Right lung (tissue), 5 donors: ENCODE results near the gene PCDHB6. TPM values are rescaled to one million over a fixed set of nuclear protein-coding genes. Genes with fewer than 3 reads are reported as not detected.
"Not testable (repeated sequence)": the region's sequence is repeated elsewhere in the genome, so short reads cannot be mapped to it uniquely, and the experiment has no call there.

Experiments
- DNase-seq, 2 donors: peaks; one replicate each; pipeline ENCODE4 v3.0.0-alpha.2; 2013
- polyA plus RNA-seq, 5 donors: library from polyadenylated mRNA; unstranded; fragments of 120-200 nt; gene quantifications; one replicate each; pipeline versions ENCODE4 v1.2.1 to v1.2.3, GENCODE V29; 2013; ENCODE audit warnings: inconsistent platforms in 1 of 5, low replicate concordance in 1 of 5; ENCODE audit not compliant: insufficient read length in 5 of 5, insufficient read depth in 1 of 5

The PCDHB6 gene
- polyA plus RNA-seq, 5 donors: 2.5 to 3.7 (median 3.0) TPM

DNA sequence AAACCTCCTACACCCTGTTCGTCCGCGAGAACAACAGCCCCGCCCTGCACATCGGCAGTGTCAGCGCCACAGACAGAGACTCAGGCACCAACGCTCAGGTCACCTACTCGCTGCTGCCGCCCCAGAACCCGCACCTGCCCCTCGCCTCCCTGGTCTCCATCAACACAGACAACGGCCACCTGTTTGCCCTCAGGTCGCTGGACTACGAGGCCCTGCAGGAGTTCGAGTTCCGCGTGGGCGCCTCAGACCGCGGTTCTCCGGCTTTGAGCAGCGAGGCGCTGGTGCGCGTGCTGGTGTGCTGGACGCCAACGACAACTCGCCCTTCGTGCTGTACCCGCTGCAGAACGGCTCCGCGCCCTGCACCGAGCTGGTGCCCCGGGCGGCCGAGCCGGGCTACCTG is 7.5 kb downstream of the PCDHB6 start:
- not testable (repeated sequence) for DNase-seq

DNA sequence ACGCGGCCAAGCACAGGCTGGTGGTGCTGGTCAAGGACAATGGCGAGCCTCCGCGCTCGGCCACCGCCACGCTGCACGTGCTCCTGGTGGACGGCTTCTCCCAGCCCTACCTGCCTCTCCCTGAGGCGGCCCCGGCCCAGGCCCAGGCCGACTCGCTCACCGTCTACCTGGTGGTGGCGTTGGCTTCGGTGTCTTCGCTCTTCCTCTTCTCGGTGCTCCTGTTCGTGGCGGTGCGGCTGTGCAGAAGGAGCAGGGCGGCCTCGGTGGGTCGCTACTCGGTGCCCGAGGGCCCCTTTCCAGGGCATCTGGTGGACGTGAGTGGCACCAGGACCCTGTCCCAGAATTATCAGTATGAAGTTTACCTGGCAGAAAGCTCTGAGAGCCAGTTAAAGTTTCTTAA is 8.0 kb downstream of the PCDHB6 start:
- DNase-seq: not testable (repeated sequence)

GRCh38 chr5:141172381-141173204 is 22.7 kb downstream of the PCDHB6 start, which contains the start of gene PCDHB7:
Gene PCDHB7 (plus strand): TSS chr5:141172644. CDS start chr5:141172836, 192 bp downstream.
- peak; percentile 12 to 27 for DNase-seq

DNA sequence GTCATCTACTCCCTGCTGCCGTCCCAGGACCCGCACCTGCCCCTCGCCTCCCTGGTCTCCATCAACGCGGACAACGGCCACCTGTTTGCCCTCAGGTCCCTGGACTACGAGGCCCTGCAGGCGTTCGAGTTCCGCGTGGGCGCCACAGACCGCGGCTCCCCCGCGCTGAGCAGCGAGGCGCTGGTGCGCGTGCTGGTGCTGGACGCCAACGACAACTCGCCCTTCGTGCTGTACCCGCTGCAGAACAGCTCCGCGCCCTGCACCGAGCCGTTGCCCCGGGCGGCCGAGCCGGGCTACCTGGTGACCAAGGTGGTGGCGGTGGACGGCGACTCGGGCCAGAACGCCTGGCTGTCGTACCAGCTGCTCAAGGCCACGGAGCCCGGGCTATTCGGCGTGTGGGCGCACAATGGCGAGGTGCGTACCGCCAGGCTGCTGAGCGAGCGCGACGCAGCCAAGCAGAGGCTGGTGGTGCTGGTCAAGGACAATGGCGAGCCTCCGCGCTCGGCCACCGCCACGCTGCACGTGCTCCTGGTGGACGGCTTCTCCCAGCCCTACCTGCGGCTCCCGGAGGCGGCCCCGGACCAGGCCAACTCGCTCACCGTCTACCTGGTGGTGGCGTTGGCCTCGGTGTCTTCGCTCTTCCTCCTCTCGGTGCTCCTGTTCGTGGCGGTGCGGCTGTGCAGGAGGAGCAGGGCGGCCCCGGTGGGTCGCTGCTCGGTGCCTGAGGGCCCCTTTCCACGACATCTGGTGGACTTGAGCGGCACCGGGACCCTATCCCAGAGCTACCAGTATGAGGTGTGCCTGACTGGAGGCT is 24.6 kb downstream of the PCDHB6 start:
- not testable (repeated sequence) for DNase-seq

DNA sequence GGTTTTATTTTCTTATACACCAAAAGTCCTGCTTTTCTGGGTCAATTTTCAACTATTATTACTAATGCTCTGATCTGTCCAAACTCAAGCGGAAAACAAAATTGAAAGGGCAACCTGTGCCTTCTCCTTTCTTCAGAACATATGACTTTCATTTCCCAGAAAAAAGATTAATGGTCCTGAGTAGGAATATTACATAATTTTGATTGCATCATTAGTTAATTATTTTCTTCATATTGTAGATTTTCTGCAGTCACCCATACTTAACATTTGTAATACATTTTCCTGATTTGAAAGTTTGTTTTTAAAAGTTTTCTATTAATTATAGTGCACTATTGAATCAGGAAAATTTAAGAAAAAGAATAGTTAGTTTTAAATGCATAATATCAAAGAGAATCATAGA is 26.1 kb downstream of the PCDHB6 start:
- DNase-seq: no peak

DNA sequence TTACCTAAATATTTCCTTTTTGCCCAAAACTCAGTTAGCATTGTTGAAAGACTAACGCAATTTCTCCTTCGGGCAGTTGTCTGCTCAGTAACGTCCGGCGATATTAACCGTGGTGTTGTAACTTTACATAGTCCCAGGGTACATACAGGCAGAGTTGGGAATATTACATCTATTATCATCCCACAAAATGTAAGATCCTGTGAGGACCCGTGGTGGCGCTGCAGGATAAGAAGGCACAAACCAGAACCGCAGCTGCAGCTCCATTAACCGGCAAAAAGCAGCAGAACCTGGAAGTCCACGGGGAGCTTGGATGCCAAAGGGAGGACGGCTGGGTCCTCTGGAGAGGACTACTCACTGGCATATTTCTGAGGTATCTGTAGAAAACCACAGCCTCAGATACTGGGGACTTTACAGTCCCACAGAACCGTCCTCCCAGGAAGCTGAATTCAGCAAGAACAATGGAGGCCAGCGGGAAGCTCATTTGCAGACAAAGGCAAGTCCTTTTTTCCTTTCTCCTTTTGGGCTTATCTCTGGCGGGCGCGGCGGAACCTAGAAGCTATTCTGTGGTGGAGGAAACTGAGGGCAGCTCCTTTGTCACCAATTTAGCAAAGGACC is 27.8 kb downstream of the PCDHB6 start, which contains the start of gene PCDHB8:
Gene PCDHB8, plus strand, starts transcription at position 214 of the 615 bp plus-strand sequence. Its CDS starts 245 bp downstream, at position 459.
- DNase-seq: not testable (repeated sequence)

GRCh38 chr5:141179371-141179770 is 29.5 kb downstream of the PCDHB6 start:
- DNase-seq: not testable (repeated sequence)

GRCh38 chr5:141179876-141180275 is 30.0 kb downstream of the PCDHB6 start:
- not testable (repeated sequence) for DNase-seq

DNA sequence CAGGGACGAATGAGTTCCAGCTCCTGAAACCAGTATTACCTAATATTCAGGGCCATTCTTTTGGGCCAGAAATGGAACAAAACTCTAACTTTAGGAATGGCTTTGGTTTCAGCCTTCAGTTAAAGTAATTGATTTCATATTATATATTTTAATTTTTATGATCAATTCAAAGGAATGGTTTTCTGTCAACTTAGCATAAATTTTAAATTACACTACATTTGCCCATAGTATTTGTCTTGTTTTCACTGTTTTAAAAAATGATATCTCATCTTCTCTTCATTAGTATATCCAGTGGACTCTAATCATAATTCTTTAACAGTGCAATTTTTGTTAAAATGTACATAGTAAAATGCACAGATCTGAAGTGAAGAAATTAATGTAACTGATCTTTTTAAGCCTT is 30.5 kb downstream of the PCDHB6 start:
- no peak for DNase-seq

- DNase-seq: peak; percentile 35 to 41
Measured at GRCh38 chr5:141182248-141182647, 32.4 kb downstream of the PCDHB6 start, which contains the start of gene PCDHB16. Gene PCDHB16 (plus strand): TSS chr5:141182387. CDS start chr5:141182560, 173 bp downstream.

DNA sequence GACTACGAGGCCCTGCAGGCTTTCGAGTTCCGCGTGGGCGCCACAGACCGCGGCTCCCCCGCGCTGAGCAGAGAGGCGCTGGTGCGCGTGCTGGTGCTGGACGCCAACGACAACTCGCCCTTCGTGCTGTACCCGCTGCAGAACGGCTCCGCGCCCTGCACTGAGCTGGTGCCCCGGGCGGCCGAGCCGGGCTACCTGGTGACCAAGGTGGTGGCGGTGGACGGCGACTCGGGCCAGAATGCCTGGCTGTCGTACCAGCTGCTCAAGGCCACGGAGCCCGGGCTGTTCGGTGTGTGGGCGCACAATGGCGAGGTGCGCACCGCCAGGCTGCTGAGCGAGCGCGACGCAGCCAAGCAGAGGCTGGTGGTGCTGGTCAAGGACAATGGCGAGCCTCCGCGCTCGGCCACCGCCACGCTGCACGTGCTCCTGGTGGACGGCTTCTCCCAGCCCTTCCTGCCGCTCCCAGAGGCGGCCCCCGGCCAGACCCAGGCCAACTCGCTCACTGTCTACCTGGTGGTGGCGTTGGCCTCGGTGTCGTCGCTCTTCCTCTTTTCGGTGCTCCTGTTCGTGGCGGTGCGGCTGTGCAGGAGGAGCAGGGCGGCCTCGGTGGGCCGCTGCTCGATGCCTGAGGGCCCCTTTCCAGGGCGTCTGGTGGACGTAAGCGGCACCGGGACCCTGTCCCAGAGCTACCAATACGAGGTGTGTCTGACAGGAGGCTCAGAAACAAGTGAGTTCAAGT is 34.4 kb downstream of the PCDHB6 start:
- DNase-seq: not testable (repeated sequence)

GRCh38 chr5:141186897-141187512 is 37.1 kb downstream of the PCDHB6 start, which contains the start of gene PCDHB9:
Gene PCDHB9 (plus strand): TSS chr5:141187161. CDS start chr5:141187319, 158 bp downstream.
- DNase-seq: no peak

DNA sequence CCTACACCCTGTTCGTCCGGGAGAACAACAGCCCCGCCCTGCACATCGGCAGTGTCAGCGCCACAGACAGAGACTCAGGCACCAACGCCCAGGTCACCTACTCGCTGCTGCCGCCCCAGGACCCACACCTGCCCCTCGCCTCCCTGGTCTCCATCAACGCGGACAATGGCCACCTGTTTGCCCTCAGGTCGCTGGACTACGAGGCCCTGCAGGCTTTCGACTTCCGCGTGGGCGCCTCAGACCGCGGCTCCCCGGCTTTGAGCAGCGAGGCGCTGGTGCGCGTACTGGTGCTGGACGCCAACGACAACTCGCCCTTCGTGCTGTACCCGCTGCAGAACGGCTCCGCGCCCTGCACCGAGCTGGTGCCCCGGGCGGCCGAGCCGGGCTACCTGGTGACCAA is 38.8 kb downstream of the PCDHB6 start:
- DNase-seq: not testable (repeated sequence)

DNA sequence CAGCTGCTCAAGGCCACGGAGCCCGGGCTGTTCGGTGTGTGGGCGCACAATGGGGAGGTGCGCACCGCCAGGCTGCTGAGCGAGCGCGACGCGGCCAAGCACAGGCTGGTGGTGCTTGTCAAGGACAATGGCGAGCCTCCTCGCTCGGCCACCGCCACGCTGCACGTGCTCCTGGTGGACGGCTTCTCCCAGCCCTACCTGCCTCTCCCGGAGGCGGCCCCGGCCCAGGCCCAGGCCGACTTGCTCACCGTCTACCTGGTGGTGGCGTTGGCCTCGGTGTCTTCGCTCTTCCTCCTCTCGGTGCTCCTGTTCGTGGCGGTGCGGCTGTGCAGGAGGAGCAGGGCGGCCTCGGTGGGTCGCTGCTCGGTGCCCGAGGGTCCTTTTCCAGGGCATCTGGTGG is 39.3 kb downstream of the PCDHB6 start:
- DNase-seq: not testable (repeated sequence)

- DNase-seq: no peak
Measured at GRCh38 chr5:141192110-141192725, 42.4 kb downstream of the PCDHB6 start, which contains the start of gene PCDHB10. Gene PCDHB10 (plus strand): TSS chr5:141192353. CDS start chr5:141192553, 200 bp downstream.

GRCh38 chr5:141194332-141194731 is 44.5 kb downstream of the PCDHB6 start:
- not testable (repeated sequence) for DNase-seq

DNA sequence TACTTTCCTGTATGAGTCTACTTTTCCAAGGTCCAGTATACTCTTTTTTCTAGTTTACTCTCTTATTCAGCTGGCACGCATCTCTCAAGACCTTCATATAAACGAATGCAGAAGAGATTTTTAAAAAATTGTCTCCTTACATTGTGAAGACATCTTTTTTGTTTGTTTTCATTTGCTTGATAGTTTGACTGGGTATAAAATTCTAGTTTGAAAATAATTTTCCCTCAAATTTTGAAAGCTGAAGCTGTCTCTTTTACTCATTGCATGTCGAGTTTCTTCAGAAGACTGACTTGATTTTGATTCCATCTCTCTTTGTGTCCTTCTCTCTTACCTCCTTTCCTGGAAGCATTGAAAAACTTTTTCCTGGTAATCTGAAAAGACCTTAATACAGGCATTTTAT is 46.5 kb downstream of the PCDHB6 start:
- DNase-seq: no peak

DNA sequence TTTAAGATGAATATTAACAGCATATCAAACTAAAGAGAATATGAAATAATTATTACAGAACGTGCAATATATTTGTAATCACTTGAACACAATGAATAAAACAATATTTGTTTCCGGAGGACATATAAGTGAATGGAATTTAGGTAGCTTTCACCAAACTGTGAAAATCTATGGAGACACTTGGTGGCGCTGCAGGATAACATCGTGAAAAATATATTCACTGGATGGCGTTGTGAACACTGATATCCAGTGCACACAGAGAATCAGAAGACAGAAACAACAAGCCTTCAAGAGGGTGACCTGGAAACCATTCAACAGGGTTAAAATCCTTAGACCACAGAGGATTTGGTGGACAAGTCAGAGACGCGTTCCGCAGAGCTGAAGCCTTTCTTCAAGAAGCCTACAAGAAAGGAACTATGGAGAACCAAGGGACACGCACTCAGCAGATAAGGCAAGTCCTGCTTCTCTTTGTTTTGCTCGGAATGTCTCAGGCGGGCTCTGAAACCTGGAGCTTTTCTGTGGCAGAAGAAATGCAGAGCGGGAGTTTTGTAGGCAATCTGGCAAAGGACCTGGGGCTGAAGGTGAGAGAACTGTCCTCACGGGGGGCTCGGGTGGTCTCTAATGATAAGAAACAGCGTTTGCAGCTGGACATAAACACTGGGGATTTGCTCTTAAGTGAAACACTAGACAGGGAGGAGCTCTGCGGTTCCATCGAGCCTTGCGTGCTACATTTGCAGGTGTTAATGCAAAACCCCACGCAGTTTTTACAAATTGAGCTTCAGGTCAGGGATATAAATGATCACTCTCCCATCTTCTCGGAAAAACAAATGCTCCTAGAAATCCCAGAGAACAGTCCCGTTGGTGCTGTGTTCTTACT is 49.7 kb downstream of the PCDHB6 start, which contains the start of gene PCDHB11:
Gene PCDHB11, plus strand, starts transcription at position 269 of the 877 bp plus-strand sequence. Its CDS starts 148 bp downstream, at position 417.
- no peak for DNase-seq

DNA sequence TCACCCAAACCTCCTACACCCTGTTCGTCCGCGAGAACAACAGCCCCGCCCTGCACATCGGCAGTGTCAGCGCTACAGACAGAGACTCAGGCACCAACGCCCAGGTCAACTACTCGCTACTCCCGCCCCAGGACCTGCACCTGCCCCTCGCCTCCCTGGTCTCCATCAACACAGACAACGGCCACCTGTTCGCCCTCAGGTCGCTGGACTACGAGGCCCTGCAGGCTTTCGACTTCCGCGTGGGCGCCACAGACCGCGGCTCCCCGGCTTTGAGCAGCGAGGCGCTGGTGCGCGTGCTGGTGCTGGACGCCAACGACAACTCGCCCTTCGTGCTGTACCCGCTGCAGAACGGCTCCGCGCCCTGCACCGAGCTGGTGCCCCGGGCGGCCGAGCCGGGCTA is 51.3 kb downstream of the PCDHB6 start:
- DNase-seq: not testable (repeated sequence)
